ENCODE measurements around the gene RFPL1.
"Not testable (repeated sequence)": the region's sequence is repeated elsewhere in the genome, so short reads cannot be mapped to it uniquely, and the experiment has no call there.

RFPL1 gene

GRCh38 chr22:29438283-29438682 is at the start of gene RFPL1:
Gene RFPL1 (plus strand): TSS chr22:29438583.
- not testable (repeated sequence) for H3K27ac ChIP-seq

GRCh38 chr22:29388759-29389090 is 49.7 kb upstream of the RFPL1 start:
- peak overlapping the region; percentile 88 for H3K27ac ChIP-seq

GRCh38 chr22:29390270-29390669 is 48.1 kb upstream of the RFPL1 start:
- H3K27ac ChIP-seq, result no peak overlapping the region
- no peak for TF ChIP-seq CTCF (conservative IDR thresholded peaks at IDR 0.05)

More at GRCh38 chr22:29388759-29389090, 49.7 kb upstream of the RFPL1 start:
- no peak for TF ChIP-seq CTCF (conservative IDR thresholded peaks at IDR 0.05)

GRCh38 chr22:29391546-29391945 is 46.8 kb upstream of the RFPL1 start:
- TF ChIP-seq CTCF (conservative IDR thresholded peaks at IDR 0.05), result no peak
- H3K27ac ChIP-seq, result no peak overlapping the region

GRCh38 chr22:29393019-29393608 is 45.3 kb upstream of the RFPL1 start:
- TF ChIP-seq CTCF (conservative IDR thresholded peaks at IDR 0.05), result no peak
- peak overlapping the region; percentile 15; the same call in 1 of the 2 replicates for H3K27ac ChIP-seq

- peak; percentile 88 for TF ChIP-seq CTCF (conservative IDR thresholded peaks at IDR 0.05)
Observed at GRCh38 chr22:29394931-29395581, 43.3 kb upstream of the RFPL1 start.

GRCh38 chr22:29396126-29396525 is 42.3 kb upstream of the RFPL1 start:
- no peak overlapping the region for H3K27ac ChIP-seq
- TF ChIP-seq CTCF (conservative IDR thresholded peaks at IDR 0.05), result no peak

More at GRCh38 chr22:29394931-29395581, 43.3 kb upstream of the RFPL1 start:
- H3K27ac ChIP-seq, result peak overlapping the region; percentile 44

GRCh38 chr22:29397791-29398190 is 40.6 kb upstream of the RFPL1 start:
- H3K27ac ChIP-seq, result no peak overlapping the region
- no peak for TF ChIP-seq CTCF (conservative IDR thresholded peaks at IDR 0.05)

All from VCaP (cell line).